NCI-H446 treated with DMSO at 0.1 percent for 48 hours (cell line): ENCODE results near the gene TRIM8.
"Not testable (repeated sequence)": the region's sequence is repeated elsewhere in the genome, so short reads cannot be mapped to it uniquely, and the experiment has no call there.

Experiments
- DNase-seq: peaks from one replicate; lab custom pipeline; 2025; lab: John Stamatoyannopoulos, UW

The TRIM8 gene

DNA sequence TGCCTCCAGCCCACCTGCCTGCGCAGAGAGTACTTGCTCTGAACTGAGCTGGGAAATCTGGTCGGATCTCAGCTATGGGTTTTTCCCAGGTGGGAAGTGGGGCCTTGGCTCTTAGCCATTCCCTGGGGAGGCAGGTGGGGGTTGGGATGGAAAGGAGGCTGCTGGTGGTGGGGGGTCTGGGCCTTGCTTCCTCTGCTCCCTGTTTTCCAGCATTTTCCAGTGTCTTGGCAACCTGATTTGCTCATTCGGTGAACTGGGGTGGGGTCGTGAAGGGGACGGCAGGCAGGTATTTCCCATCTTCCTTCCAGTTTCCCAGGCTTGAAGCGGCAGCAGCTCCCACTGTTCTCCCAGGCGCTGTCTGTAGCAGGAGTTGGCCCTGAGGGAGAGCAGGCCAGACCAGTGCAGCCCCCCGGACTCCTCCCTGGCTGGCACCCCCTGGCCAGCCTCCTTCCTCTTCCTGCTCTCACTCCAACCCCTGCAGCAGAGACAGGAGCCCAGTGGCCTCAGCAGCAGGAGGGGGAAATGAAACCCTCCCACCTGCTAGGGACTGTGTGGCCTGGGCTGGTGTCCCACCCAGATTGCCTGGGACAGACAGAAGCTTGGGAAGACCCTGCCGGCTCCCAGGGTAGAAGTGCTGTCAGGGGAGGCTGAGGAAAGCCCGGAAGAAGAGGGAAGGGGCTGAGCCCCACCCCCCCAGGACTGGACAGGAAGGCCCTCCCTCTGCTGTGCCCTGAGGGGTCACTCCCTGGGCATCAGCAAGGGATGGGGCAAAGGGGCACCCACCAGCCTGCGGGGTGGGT is 6.6 kb downstream of the TRIM8 start:
- no peak for DNase-seq

DNA sequence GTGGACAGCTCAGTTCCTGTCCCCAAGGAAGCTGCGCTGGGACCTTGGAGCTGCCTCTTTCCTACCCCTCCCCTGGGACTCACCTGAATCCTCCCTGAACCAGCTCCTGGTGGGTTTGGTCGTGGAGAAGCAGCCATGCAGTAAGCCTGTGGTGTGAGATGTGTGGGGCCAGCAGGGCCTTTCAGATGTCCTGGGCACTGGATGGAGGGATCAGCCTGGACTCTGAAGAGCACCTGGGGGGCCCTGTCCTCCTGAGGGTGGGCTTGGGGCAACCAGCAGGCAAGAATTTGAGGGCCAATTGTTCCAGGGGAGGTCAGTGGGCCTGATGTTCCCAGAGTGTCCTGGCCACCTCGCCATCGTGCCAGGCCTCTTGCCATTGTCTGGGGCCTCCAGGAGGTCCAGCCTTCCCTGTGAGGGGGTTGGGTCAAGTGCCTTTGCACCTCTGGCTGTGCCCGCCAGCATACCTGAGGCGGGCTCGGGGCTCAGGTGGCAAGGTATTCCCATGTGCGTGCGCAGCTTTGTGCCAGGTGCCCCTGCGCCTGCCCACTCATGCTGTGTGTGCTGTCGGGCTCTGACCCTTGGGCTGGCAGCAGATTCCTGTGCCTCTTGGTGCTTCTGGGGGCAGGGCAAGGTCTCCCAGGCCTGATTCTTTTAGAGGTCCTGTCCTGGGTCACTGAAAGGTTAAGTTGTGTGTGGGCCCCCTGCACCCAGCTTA is 7.3 kb downstream of the TRIM8 start:
- DNase-seq, result no peak

DNA sequence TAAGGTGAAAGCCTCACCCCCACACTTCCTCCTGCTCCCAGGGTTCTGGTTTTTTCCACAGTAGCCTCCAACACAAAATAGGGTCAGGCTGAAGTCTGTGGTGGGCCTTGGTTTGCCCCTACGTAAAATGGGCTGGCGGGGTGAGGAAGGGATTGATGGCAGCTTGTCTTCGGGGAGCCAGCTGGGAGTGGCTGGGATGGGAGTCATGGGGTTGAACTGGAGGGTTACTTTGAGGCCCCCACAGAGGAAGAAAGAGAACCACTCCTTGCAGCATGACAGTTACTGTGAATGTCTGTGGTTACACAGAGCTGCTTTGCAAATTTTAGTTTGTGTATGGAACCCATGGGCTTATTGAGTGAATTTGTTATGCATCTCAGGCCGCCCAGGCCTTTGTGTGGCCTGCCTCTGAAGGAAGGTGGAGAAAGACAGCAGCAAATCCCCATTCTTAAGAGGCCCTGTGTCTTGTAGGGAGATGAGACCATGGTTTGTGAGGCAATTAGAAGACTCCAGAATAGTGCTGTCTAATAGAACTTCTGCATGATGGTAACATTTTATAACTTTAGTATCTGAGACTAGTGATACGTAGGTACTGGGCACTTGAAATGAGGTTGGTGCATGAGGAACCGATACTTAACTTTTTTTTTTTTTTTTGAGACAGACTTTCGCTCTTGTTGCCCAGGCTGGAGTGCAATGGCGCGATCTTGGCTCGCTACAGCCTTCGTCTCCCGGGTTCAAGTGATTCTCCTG is 8.1 kb downstream of the TRIM8 start:
- no peak for DNase-seq

DNA sequence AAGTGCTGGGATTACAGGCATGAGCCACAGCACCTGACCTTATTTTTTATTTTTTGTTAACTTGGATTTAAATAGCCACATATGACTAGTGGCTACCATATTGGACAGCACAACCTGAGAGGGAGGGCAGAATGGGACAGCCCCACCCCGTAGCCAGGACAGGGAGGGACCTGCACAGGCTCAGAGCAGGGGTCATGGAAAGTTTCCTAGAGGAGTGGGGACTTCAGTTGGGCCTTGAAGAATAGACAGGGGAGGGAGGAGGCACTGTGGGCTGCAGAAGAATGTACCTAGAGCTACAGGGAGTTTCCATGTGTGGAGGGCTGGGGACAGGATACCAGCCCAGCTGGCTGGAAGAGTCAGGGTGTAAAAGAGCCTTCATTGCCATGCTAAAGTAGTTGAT is 8.8 kb downstream of the TRIM8 start:
- no peak for DNase-seq

DNA sequence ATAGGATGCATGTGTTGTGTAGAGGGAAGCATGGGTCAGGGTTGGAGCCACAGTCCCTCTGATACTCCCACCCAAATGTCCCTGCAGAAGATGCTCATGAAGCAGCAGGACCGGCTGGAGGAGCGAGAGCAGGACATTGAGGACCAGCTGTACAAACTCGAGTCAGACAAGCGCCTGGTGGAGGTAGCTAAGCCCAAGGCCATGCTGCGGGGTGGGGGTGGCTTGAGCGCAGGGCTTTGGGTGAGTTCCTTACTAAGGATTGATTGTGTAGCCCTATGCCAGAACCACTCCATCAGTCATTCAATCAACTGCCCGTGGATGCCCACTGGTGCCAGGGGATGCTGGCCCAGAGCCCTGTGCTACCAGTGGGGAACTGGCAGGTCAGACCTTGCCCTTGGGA is 10.3 kb downstream of the TRIM8 start:
- DNase-seq, result no peak

DNA sequence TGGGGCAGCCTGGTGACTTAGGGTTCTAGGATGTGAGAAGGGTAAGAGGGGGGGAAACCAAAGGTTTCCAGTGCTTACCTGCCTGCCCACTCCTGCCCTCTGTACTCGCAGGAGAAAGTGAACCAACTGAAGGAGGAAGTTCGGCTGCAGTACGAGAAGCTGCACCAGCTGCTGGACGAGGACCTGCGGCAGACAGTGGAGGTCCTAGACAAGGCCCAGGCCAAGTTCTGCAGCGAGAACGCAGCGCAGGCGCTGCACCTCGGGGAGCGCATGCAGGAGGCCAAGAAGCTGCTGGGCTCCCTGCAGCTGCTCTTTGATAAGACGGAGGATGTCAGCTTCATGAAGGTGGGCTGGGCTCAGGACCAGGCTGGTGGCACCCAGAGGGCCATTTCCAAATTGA is 10.7 kb downstream of the TRIM8 start:
- no peak for DNase-seq

DNA sequence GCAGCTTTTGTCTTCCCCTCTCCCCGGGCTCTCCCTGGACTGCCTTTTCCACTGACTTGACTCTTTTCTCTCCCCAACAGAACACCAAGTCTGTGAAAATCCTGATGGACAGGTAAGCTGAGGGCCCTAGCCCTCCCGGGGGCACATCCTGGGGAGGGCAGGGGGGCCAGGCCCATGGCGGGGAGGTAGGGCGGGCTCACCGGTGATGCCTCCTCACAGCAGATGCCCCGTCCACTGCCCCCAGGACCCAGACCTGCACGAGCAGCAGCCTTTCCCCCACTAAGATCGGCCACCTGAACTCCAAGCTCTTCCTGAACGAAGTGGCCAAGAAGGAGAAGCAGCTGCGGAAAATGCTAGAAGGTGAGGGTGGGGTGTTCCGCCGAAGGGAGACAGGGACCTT is 11.7 kb downstream of the TRIM8 start:
- DNase-seq, result no peak

DNA sequence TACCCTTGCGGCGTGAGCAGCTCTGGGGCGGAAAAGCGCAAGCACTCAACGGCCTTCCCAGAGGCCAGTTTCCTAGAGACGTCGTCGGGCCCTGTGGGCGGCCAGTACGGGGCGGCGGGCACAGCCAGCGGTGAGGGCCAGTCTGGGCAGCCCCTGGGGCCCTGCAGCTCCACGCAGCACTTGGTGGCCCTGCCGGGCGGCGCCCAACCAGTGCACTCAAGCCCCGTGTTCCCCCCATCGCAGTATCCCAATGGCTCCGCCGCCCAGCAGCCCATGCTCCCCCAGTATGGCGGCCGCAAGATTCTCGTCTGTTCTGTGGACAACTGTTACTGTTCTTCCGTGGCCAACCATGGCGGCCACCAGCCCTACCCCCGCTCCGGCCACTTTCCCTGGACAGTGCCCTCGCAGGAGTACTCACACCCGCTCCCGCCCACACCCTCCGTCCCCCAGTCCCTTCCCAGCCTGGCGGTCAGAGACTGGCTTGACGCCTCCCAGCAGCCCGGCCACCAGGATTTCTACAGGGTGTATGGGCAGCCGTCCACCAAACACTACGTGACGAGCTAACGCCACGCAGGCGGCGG is 12.6 kb downstream of the TRIM8 start:
- DNase-seq, result no peak

DNA sequence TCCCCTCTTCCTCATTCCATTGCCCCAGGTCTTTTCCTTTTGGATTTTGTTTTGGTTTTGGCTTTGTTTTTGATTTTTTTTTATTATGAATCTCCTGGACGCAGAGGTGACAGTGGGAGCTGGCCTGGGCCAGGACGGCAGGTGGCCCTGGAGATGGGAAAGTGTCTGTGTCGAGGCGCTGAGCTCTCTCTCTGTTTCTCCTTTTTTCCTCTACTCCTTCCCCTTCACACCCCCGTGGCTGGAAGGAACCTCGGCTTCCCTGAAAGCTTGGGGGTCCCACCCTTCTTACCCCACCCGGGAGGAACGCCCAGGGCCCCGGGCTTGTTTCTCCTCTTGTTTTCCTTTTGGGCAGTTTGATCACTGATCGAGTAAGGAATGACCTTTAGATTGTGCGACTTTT is 13.2 kb downstream of the TRIM8 start:
- DNase-seq, result no peak

DNA sequence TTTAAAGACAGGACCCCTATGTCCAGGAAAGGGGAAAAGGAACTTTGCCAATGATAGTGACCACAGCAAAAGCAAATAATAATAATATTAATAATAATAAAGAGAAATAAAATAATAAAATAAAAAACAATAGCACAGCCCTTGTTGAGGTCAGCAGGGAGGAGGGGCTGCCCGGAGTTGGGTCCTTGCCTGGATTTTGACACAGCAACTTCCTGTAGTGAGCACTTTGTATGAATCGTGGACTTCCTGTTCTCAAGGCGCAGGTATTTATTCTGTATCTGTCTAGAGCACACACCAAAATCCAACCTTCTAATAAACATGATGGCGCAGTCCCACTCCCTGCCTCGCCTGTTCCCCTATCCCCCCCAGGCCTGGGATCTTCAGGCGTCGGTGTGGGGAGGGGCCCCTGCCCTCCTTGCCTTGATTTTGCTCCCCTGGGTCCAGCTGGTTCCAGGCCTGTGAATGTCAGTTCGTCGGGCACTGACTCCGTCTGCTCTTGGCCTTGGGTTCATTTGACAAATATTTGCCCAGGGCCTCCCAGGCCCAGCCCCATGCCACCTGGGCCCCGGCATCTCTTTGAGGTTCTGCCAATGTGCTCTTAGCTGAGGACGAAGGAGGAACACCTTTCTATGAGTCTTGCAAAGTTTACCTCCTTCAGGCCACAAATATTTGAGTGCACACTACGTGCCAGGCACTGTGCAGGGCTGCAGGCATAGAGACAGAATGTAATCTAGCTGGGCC is 13.9 kb downstream of the TRIM8 start:
- DNase-seq, result no peak

DNA sequence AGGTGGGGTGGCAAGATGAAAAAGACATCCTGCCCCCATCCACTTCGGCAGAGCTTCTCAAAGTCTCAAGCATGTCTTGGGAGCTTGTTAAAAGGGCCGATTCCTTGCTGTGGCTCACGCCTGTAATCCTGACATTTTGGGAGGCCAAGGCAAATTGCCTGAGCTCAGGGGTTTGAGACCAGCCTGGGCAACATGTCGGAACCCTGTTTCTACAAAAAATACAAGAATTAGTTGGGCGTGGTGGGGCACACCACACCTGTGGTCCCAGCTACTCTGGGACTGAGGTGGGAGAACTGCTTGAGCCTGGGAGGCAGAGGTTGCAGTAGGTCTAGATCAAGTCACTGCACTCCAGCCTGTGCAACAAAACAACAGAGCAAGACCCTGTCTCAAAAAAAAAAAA is 14.5 kb downstream of the TRIM8 start:
- no peak for DNase-seq

DNA sequence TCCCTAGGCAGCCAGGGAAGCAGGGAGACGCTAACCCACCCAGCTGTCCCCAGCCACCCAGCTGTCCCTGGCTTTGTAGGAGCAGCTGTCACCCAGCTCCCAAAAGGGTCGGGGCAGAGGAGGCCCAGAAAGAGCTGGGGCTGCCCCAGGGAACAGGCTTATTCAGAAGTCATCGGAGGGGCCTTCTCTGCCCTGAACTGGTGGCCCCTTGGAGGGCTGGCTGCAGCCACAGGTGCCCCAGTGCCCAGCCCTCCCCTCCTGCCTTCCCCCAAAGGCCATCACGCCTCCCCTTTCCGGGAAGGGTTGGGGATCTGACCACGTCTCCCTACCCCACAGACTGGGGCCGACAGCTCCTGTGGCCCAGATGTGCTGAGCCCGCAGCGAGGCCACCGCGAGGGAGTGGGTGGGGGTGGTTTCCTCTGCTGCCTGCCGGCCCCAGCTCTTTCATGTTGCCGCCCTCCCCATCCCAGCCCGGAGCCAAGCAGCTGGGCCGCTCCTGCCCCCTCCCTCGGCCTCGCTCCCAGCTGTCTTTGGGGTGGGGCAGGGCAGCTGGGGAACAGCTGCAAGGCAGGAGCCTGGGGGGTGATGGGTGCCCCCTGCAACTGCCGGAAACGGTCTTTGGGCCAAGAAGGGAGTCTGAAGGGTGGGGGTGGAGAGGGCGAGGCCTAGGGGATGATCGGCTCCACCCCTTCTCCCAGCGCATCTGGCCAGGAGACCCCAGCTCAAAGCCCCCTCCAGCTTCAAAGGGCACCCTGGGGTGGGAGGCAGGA is 16.8 kb downstream of the TRIM8 start:
- DNase-seq, result no peak

DNA sequence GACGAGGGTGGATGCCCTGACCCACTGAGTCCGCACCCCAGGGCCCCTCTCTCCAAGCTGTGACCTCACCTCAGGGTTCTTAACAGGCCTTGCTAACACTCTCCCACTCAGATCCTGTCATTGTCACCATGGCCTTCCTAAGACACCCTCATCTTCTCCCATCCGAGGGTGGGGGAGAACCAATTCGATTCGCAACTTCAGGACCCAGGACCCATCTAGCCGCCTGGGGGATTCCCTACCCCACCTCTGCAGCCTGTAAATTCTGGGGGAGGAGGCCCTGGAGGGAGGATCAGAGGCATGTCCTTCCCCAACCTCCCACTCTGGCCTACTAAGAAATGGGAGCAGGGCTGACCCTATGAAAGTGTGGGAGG is 17.4 kb downstream of the TRIM8 start:
- DNase-seq, result no peak

DNA sequence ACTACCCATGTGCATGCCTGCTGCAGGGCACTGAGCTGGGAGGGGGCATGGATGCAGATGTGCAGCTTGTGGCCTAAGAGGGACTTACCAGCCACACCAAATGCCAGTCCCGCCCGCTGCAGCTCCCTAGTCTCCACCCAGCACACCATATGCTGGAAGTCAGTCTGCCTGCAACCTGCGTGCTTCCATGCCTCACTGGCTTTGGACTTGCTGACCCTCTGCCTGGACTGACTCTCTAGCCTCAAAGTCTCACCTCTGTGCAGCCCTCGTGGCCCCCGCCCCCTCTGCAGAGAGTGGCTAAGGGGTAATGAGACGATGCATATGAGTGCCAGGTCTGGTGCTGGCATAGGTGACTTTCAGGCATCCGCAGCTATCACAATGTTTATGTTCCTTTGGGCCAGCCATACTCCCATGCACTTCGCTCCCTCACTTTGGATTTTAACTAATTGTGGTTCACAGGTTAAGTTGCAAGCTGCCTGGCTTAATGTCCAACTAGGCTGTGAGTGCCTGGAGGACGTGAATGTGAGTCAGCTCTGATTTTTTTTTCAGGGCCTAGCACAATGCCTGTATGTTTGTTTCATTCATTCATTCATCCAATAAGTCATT is 21.7 kb downstream of the TRIM8 start:
- DNase-seq, result no peak

DNA sequence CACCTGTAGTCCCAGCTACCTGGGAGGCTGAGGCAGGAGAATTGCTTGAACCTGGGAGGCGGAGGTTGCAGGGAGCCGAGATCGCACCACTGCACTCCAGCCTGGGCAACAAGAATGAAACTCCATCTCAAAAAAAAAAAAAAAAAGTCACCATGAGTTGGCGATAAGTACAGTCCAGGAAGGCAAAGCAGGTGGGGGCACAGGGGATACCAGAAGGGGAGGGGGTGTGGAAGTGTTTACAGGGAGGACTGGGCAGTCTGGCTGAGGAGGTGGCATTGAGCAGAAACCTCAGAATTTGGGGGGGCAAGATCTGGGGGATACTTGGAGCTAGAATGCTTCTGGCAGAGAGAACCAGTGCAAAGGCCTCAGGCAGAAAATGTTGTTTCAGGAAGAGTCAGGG is 23.1 kb downstream of the TRIM8 start:
- DNase-seq, result not testable (repeated sequence)

DNA sequence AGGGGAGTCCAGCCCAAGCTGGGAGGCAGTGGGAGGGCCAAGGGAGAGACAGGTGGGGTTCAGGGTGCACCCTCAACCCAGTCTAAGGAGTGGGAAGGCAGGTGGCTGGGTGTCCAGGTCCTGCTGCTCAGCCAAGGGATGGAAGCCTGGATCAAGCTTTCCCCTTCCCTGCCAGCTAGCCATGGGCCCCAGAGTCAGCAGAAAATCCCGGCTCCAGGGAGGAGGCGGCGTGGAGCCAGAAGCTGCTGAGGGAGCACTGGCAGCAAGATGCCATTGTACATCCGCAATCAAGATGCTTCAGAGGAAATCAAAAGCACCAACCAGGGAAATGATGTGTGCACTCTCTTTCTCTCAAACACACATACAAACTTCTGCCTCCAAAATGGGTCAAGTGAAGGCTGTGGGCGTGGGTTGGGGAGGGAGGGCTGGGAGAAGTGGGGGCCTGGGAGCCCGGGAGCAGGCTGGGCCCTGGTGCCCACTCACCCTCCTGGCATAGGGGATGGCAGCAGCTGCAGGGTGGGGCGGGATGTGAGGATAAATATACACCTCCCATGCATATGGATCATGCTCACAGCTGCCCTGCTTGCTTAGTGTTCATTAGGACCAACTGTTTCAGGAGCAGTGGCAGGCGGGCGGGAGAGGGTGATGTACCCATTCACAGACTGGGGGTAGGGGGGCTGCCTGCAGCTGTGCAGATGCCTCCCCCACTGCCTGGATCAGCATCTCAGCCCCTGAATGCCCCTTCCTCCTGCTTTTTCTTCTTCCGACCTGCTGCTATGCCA is 24.2 kb downstream of the TRIM8 start:
- no peak for DNase-seq

DNA sequence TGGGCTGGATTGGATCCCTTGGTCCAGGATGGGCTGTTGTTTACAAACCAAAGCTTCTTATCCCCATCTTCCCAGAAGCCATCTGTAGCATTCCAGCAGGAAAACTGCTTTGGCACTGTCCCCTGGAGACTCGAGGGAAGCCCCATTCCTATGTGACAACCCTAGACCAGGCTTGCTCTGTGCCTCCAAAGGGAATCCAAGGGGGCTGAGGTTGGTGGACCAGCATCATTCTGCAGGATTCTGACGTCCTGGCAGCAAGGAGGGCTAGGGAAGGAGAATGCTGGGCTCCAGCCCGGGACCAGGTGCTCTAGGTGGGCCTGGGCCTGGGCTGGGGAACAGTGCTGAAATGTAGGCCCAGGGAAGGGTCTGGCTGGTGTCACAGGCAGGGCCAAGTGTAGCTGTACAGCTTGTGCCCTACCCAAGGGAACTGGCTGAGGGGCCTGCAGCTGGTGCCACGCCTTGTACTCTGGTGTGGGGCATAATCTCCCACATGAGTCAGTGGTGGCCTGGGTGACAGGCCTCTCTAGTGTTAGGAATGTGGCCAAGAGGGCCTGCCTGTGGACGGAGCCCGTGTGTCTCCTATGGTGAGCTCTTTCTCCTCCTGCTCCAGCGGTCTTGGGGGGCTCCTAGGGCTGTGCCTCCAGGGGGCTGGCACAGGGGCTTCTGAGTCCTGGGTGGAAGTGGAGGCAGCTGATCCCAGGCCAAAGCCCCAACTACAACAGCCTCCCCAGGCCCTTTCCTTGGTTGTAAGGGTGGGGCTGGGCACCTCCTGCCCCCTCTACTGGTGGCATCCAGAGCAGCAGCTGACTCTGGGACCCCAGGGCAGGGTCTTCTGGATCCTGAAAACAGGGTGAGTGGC is 25.2 kb downstream of the TRIM8 start:
- DNase-seq, result no peak

DNA sequence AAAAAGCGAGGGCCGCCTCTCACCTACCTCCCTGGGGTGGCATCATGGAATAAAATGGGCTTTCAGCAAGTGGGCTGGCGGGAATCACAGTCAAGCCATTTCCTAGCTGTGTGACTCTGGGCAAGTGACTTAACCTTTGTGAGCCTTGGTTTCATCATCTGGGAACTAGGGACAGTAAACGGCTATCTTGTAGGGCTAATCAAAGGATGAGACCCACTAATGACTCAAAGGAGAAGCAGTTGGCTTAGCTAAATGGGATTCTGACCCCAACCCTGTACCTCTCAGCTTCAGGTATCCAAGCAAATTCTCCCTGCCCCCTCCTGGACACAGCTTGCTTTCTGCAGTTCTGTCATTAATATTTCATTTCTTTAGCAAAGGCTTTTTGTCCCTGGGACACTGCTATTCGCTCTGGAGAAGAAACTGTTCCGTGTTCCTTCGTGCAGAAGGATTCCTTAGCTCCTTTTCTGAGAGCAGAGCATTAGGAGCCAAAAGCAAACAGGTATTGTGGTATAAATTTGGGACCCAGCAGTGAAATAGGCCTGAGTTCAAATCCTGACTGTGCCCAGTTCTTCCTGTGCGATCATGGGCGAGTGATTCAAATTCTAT is 25.9 kb downstream of the TRIM8 start:
- DNase-seq, result no peak
